GM11168 (cell line): ENCODE measurements around the gene IL20.

Experiments
- in situ Hi-C: fragments of 300-500 bp; cut with MboI; formaldehyde crosslinking; loops from one replicate; pipeline ENCODE4 v1.12.0; 2022; ENCODE audit warnings: low sequenced_read_pairs; ENCODE audit not compliant: unreplicated experiment

Gene IL20

DNA sequence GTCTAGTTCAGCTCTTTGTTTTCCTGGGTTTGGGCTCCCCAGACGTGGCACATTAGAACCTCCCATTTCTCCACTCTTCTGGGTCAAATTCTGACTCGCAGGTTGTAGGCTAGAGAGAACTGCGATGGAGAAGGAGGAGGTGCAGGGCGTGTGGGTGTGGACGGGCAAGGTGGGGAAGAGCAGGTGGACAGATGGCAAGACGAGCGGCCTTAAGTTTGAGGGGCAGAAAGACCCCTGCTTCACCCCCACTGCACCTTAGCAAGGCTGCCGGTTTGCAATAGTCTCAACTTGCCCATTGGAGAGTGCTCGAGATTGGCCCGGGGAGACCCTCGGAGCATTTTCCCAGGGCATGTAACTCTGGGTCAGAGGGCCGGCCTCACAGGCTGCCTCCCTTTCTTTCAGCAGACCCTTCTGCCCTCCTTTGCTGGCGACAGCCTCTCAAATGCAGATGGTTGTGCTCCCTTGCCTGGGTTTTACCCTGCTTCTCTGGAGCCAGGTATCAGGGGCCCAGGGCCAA, 33.5 kb downstream of the IL20 start:
- in situ Hi-C loops: no loop called here

DNA sequence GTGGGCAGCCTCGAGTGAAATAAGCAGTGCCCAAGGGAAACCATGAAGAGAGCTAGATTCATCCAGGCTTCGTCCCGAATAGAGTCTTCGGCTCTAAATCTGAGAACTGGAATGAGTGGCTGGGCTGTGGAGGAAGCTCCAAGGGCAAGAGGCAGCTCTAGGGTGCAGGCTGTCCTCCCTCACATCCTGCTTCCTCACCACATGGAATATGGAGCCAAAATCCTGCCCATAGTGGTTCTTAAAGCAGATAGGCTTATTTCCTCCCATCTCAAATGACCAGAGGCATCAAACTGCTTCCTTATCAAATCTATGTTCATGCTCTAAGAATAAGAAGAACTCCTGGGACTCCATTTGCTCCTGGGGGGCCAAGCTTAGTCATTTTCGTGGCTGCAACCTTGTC, 34.3 kb downstream of the IL20 start:
- in situ Hi-C loops: no loop called here

- in situ Hi-C loops: no loop called here
Observed at GRCh38 chr1:206900149-206900548, 34.7 kb downstream of the IL20 start.

DNA sequence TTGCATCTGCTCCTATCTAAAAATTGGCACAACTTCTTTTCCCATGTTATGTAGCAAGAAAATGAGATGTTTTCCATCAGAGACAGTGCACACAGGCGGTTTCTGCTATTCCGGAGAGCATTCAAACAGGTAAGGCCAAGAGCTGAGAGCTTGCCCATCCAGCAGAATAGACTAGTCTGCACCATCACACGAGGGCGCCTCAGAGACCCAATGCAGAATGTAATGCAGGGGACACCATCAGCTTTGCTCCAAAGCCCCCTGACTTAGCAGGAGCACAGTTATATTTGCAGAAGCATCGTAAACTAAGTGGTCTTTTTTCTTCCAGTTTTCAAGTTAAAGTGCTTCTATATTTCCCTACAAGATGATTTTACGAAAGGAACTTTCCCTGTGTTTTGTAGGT, 36.5 kb downstream of the IL20 start:
- in situ Hi-C loops: no loop called here

- in situ Hi-C loops: no loop called here
Observed at GRCh38 chr1:206902702-206903101, 37.3 kb downstream of the IL20 start.

GRCh38 chr1:206903687-206904086, 38.3 kb downstream of the IL20 start:
- in situ Hi-C loops: no loop called here

GRCh38 chr1:206904423-206905142, 39.2 kb downstream of the IL20 start:
- in situ Hi-C loops: no loop called here

DNA sequence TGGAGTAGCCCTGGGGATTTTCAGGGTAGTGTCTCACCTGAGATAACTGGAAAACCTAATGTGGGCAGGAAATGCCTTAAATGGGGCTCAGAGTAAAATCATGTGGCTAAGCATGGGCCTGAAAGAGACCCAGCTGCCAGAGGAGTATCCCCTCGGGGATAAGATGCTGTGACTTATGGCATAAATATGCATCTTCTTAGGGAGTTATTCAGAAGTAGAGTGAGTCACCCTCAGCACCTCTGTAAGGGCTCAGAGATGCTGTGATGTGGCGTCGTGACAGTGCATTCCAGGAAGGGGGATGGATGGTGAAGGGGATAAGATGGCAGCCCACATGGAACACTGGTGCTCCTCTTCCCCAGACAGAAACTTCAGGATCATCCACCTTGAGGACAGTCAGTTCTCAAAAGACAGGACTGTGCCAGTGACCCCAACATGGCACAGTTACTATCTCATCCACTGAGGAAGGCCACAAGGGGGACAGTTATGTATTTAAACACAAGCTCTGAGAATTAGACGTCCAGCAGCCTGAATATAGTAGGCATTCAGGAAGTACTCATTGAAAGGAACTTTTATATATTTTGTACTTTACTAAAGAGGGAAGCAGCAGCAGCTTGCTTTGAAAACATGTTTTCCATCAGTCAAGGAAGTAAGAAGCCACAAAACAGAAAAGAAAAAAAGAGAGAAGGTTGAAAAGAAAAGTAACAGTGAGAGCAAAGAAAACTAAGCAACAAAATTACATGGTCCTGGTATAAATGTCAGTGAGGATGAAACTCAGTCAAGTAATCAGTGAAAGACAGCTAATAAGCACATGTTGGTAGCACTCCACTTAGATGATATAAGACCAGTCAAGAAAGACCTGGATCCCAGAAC, 40.1 kb downstream of the IL20 start:
- in situ Hi-C loops: no loop called here

- in situ Hi-C loops: no loop called here
Observed at GRCh38 chr1:206907304-206907991, 42.0 kb downstream of the IL20 start.

DNA sequence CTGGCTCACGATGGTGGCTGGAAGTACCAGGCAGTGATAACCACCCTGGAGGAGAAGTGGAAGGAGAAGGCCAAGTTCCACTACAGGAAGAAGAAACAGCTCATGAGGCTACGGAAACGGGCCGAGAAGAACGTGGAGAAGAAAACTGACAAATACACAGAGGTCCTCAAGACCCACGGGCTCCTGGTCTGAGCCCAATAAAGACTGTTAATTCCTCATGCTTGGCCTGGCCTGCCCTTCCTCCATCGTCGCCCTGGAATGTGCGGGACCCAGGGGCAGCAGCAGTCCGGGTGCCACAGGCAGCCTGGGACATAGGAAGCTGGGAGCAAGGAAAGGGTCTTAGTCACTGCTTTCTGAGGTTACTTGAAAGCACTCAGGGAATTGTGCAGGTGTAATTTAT, 42.6 kb downstream of the IL20 start:
- in situ Hi-C loops: no loop called here

DNA sequence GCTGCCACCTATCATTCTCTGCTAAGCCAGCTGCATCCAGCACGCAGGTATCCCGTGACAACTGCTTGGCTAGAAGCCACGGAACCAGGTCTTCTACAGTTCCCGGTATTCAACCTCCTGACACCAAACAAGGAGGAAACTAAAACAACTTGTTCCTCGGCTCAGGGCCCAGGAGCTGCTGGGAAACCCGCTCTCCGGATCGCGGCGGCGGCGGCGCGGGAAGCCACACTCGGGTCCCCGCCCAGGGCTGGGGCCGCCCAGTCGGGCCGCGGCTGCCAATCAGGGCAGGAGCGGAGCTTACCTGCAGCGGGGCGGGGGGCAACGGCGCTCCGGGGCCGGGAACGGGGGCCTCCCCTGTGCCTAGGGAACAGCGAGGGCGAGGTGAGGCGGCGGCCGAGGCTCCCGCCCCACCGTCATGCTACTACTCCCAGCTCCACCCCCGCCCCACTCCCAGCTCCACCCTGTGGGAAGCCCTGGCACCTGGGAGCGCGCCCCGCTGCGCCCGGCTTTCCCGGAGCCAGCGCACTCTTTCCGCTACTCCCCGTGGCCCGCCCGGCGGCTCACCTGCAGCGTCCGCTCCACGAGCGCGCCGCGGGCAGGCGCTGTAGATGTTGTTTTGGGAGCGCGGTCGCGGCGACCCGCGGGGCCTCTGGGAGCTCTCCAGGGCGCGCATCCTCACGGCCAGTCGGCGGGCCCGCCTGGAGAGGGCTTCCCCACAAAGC, 43.9 kb downstream of the IL20 start:
- in situ Hi-C loops: no loop called here

- in situ Hi-C loops: loop anchor here (10.0 kb wide), 1 partner anchor 175 kb away; no protein-coding TSS in a partner anchor
Observed at GRCh38 chr1:206909883-206910318, 44.5 kb downstream of the IL20 start.

- in situ Hi-C loops: loop anchor here (10.0 kb wide), 1 partner anchor 176 kb away; no protein-coding TSS in a partner anchor
Observed at GRCh38 chr1:206911064-206911663, 45.7 kb downstream of the IL20 start.

GRCh38 chr1:206912445-206913095, 47.1 kb downstream of the IL20 start:
- in situ Hi-C loops: loop anchor here (10.0 kb wide), 1 partner anchor 178 kb away; no protein-coding TSS in a partner anchor

GRCh38 chr1:206913766-206914537, 48.5 kb downstream of the IL20 start:
- in situ Hi-C loops: loop anchor here (10.0 kb wide), 1 partner anchor 179 kb away; no protein-coding TSS in a partner anchor

DNA sequence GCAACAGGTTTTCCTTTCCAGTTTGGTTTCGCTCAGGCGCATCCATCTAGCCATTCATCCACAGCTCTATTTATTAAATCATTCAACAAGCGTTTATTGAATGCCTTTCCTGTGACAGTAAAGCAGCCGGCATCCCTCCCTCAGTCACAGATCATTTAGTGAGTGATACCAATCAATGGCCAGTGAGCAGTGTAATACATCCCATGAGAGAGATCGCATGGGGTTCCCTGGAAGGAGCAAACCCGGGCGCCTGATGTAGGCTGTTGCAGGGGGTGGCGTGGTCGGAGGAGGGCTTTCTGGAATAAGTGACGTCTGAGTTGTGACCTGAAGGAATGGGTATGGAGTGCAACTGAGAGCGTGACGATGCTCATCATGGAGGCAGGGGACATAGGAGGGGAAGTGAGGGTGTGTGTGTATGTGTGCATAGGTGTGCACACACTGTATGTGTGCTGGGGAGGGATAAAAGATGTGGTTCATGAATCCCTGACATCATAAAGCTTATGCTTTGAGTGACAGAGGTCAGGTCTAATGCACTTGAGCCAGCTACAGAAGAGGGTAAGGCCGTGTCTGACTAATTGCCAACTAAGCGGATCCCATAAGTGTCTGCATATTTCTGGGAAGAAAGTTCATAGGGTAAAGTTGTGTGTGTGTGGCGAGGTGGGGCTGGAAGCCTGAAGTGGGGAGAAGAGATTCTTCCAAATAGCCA, 49.8 kb downstream of the IL20 start:
- in situ Hi-C loops: loop anchor here (10.0 kb wide), 1 partner anchor 180 kb away; no protein-coding TSS in a partner anchor

- in situ Hi-C loops: loop anchor here (10.0 kb wide), 1 partner anchor 181 kb away; no protein-coding TSS in a partner anchor
Observed at GRCh38 chr1:206916000-206916709, 50.7 kb downstream of the IL20 start.
